T-helper 2 cell (primary cell): ENCODE data around the gene PCNX3.
"Not testable (repeated sequence)": the region's sequence is repeated elsewhere in the genome, so short reads cannot be mapped to it uniquely, and the experiment has no call there.

Experiments
- DNase-seq, 5 experiments: peaks; one replicate each; pipeline versions ENCODE4 v3.0.0 to v3.0.0-alpha.2; 2012 to 2022

The PCNX3 gene

DNA sequence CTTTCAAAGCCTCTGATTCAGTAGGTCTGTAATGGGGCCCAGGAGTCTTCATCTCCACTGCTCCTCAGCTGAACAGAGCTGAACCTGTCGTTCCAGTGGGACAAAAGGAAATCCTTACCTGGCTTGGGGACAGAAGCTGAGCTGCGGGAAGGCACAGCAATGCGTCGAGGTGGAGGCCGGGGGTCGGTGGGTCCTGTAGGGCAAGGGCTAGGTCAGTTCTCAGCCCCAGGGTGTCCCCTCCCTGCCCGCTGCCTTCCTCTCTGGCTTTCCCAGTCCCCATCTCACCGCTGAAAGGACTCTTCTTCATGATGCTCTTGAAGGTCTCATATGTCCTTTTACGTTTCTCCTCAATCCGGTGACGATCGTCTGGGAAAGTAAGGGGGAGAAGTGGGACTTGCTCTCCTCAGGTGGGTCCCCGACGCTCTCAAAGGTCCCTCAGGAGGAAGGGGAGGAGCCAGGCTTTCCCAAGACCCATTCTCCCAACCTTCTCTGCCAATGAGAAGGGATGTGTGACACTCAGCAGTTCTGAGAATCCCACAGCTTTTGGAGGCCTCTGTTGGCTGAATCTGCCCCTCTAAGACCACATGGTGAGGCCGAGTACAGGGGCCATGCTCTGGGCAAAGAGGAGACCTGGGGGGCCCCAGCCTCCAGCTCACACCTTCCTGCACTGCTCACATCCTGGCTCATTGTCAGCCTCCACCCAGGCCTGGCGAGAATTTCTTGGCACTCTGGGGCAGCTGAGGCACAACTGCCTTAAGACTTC lies 40.2 kb downstream of the PCNX3 start:
- DNase-seq = no peak

DNA sequence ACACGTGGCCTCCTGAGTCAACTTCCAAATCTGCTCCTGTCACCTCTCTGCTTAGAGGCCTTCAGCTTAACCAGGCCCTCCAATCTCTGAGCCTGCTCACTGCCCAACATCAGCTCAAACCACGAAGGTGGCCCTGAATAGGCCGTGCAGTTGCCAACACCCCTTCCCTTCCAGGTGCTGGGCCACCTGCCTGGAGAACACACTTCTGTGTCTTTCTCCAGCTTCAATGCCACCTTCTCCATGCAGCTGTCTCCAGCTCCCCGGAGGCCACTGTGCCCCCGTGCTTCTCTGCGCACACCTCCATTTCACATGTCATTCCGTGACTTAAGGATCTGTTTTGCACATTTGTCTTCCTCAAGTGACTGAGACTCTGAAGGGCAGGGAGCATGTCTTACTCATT lies 41.9 kb downstream of the PCNX3 start:
- DNase-seq = no peak

- DNase-seq = no peak
These were observed 42.8 kb downstream of the PCNX3 start for GRCh38 chr11:65658174-65659021.

DNA sequence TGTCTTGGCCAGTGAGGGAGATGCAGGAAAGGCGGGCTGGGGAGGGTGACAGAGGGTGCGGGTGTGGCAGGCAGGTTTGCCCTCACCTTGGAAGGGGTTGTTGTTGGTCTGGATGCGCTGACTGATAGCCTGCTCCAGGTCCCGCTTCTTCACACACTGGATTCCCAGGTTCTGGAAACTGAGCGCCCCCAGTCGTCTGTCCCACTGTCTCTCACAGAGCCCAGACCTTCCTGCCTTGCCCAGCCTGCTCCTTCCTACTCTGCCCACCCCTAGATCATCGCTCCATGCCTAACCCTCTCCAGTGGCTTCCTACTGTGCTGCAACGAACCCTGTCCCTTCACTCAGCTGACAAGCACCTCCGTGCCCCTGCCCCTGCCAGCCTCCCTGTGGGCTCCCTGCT lies 44.5 kb downstream of the PCNX3 start:
- no peak for DNase-seq

- not testable (repeated sequence) for DNase-seq
These were observed 45.3 kb downstream of the PCNX3 start for GRCh38 chr11:65660908-65661307.

DNA sequence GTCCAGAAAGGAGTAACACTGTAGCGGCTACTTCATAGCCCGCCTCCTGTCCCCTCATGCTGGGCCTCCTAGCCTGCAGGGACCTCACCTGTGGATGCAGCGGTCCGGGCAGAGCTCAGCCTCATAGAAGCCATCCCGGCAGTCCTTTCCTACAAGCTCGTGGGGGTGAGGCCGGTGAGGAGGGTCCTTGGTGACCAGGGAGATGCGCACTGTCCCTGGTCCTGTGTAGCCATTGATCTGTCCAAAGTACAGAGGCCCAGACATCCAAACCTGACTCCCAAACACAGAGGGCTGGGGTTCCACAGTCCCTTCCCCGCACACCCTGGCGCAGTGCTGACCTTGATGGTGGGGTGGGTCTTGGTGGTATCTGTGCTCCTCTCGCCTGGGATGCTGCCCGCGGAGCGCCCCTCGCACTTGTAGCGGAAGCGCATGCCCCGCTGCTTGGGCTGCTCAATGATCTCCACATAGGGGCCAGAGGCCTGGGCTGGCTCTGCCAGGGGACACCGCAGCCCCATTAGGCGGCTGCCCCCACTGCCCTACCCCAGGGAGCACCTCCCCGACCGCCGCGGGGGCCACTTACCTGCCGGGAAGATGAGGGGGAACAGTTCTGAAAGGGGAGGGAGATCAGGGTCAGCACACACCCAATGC lies 46.1 kb downstream of the PCNX3 start:
- no peak for DNase-seq

- DNase-seq = no peak
These were observed 46.7 kb downstream of the PCNX3 start for GRCh38 chr11:65662247-65662798.

DNA sequence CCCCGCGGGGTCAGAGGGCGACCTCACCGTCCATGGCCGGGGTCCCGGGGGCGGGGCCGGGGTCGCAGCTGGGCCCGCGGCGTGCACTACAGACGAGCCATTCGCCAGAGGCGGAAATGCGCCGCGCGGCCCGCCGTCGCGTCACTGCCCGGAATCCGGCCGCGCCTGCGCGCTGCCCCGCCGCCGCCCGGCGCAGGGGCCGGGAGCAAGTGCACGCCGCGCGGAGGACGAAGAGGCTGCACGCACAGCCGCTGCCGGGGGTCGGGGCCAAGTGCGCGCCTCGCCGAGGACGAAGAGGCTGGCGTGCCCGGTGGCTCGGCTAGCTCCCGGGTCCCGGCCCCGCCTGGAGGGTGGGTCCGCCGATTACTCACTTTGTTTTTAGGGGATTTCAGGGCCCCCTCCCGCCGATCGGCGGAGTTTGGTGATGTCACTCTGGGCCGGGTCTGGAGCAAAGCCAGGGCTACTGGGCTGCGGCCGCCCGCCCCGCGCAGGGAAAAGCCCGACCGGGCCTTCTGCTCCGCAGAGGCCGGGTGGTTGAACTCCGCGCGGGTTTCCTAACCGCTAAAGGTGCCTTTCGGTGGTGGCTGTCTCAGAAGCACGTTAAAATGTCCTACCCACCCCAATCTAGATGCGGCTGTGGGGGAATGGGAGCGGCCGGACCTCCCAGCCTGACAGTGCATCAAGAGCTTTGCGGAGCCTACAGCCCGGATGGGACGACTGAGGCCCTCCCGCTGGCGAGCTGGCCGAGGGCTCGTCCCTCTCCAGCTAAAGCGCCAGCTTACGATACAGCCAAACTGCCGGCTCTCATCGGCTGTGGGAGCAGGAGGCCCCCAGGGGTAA lies 47.4 kb downstream of the PCNX3 start, which contains the start of gene RELA:
TSS of gene RELA (minus strand) at position 118 of the 840 bp plus-strand sequence. CDS start at position 34, 84 bp downstream.
- DNase-seq = peak; percentile 78 to 94 (median 85)

- DNase-seq = peak in 1 of 5 experiments; percentile 53
These were observed 48.1 kb downstream of the PCNX3 start for GRCh38 chr11:65663639-65664200.

DNA sequence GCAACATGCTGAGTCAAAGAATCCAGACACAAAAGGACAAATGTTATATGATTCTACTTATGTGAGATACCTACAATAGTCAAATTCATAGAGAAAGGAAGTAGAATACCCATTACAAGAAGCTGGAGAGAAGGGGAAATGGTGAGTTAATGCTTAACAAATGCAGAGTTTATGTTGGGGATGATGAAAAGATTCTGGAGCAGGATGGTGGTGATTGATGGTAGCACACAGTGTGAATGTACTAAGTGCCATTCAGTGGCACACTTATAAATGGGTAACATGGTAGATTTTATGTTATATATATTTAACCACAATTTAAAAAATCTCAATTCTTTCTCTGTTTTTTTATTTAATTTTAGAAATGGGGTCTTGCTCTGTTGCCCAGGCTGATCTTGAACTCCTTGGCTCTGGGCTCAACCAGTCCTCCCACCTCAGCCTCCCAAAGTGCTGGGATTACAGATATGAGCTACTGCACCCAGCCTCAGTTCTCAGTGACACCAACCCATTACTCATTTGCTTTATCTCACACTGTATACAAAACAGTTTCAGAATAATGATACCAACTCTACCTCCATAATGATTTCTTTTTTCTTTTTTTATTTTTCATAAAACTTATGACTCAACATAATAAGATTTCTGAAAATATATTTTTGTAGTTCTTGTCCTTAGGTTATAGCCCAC lies 56.7 kb downstream of the PCNX3 start:
- no peak for DNase-seq

- no peak for DNase-seq
These were observed 57.4 kb downstream of the PCNX3 start for GRCh38 chr11:65672982-65673381.

DNA sequence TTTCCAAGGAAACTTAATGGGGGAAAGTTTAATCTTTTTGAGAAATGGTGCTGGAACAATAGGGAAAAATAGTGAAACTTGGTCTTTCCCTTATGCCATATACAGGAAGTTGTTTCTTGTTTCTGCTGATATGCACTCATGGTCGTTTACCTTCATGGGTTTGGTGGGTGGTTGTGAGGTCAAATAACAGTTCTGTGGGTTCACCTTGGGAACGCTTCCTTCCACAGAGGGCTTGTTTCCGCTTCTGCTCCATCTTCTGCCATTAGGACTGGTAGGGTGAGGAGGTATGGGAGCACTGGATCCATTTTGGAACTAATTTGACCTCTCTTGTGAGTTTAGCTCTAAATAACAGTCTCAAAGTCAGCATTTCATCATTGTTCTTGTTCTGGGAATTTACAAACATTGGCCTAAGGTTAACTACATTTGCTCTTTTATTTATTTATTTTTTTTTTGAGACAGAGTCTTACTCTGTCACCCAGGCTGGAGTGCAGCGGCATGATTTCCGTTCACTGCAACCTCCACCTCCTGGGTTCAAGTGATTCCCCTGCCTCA lies 64.7 kb downstream of the PCNX3 start:
- no peak for DNase-seq

- DNase-seq = not testable (repeated sequence)
These were observed 67.9 kb downstream of the PCNX3 start for GRCh38 chr11:65683480-65683879.

DNA sequence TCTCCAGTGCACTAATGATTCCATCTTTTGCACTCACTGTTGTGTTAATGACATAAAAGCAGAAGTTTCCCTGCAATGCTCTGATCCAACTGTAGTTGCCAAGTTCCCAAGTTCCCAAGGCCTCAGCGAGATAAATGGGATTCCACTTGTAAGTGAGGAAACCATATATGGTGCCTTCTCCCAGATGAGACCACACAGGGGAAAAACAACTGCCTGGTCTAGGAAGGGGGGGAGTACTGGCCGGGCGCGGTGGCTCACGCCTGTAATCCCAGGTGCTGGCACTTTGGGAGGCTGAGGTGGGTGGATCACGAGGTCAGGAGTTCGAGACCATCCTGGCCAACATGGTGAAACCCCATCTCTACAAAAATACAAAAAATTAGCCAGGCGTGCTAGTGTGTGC lies 70.4 kb downstream of the PCNX3 start:
- no peak for DNase-seq
